GM19238 (cell line): Measurements from ENCODE around the gene TAF4.
"Not testable (repeated sequence)": the region's sequence is repeated elsewhere in the genome, so short reads cannot be mapped to it uniquely, and the experiment has no call there.

Source experiments
- DNase-seq: peaks from one replicate; pipeline ENCODE4 v3.0.0; 2011; ENCODE audit warnings: low spot score; ENCODE audit not compliant: insufficient read length

The TAF4 gene

DNA sequence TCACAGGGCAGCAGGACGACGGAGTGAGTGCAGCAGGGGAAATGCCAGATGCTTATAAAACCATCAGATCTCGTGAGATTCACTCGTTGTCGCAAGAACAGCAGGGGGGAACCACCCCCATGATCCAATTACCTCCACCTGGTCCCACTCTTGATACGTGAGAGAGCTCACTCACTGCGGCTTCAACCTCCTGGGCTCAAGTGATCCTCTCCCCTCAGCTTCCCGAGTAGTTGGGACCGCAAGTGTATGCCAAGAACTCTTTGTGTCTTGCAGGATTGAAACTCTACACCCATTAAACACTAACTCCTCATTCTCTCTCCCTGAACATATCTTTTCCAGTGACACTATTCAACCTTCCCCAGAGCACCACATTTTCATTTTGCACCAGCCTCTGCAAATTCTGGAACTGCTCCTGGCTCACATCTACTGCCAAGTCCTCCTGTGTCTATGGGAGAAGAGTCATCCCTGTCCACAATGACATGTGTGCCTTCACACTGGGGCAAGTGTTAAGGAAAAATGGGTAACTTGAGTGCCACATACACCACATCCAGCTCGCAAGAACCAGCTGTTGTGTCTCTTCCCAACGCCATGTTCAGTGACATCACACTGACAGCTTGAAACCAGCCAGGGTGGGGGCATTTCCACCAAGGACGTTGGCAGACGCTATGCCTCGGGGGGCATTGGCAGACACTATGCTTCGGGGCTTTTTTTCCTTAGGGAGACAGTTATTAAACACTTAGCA, 14.7 kb upstream of the TAF4 start:
- DNase-seq = no peak

DNA sequence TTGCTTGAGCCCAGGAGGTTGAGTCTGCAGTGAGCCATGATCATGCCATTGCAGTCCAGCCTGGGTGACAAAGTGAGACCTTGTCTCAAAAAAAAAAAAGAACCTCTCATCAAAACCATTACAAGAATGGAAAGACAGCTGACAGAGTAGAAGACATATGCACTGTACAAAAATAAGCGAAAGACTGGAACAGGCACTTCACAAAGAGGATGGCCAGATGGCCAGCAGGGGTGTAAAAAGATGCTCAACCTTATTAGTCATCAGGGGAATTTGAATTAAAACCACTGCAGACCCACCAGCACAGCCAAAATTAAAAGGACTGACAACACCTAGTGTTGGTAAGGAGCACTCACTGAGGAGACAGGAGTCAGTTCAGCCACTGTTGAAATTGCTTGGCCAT, 13.5 kb upstream of the TAF4 start:
- DNase-seq = no peak

DNA sequence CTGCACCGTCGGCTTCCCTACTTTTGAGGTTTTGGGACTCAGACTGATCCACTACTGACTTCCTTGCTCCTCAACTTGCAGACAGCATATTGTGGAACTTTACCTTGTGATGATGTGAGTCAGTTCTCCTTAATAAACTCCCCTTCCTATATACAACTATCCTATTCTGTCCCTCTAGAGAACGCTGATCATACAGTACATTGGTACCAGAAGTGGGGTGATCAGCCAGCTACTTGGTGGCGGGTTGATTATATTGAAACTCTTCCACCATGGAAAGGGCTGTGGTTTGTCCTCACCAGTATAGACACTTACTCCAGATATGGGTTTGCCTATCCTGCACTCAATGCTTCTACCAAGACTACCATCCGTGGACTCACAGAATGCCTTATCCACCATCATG, 7.6 kb upstream of the TAF4 start:
- no peak for DNase-seq

DNA sequence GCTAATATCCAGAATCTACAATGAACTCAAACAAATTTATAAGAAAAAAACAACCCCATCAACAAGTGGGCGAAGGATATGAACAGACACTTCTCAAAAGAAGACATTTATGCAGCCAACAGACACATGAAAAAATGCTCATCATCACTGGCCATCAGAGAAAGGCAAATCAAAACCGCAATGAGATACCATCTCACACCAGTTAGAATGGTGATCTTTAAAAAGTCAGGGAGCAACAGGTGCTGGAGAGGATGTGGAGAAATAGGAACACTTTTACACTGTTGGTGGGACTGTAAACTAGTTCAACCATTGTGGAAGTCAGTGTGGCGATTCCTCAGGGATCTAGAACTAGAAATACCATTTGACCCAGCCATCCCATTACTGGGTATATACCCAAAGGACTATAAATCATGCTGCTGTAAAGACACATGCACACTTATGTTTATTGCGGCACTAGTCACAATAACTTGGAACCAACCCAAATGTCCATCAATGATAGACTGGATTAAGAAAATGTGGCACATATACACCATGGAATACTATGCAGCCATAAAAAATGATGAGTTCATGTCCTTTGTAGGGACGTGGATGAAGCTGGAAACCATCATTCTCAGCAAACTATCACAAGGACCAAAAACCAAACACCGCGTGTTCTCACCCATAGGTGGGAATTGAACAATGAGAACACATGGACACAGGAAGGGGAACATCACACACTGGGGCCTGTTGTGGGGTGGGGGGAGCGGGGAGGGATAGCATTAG, 6.2 kb upstream of the TAF4 start:
- DNase-seq = not testable (repeated sequence)

DNA sequence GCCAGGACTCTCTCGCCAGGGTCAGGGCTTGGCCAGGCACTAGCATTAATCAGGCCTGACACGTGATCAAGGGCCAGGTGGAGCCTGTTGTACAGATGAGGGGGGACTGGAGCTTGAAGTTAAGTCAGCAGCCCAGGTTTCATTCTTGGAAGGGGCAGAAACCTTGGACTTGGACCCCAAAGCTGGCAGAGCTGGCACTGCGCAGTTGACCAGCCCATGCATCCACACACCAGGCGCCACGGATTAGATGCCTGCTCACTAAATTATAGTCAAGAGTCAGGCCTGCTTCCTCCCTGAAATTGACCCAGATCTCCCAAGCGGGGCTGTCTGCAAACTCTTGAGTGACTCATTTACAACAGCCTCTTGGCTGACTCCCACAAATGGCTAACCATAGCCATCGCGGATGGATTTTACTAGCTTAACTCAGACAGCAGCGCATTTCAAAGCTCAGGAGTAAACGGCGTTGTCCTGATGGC, 4.1 kb upstream of the TAF4 start:
- no peak for DNase-seq

DNA sequence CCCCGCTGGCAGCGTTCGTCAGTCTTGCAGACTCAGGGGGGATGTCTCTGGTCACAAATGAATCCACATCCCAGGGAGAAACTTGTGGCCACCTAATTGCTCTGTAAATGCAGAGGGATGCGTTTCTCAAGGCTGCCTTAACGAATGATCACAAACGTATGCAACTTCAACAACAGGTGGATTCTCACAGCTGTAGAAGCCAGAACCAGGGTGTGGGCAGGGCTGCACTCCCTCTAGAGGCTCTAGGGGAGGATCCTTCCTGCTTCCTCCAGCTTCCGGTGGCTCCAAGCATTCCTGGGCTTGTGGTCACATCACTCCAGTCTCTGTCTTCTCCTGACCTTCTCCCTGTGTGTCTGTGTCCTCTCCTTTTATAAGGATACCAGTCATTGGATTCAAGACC, 3.3 kb upstream of the TAF4 start:
- DNase-seq = no peak

DNA sequence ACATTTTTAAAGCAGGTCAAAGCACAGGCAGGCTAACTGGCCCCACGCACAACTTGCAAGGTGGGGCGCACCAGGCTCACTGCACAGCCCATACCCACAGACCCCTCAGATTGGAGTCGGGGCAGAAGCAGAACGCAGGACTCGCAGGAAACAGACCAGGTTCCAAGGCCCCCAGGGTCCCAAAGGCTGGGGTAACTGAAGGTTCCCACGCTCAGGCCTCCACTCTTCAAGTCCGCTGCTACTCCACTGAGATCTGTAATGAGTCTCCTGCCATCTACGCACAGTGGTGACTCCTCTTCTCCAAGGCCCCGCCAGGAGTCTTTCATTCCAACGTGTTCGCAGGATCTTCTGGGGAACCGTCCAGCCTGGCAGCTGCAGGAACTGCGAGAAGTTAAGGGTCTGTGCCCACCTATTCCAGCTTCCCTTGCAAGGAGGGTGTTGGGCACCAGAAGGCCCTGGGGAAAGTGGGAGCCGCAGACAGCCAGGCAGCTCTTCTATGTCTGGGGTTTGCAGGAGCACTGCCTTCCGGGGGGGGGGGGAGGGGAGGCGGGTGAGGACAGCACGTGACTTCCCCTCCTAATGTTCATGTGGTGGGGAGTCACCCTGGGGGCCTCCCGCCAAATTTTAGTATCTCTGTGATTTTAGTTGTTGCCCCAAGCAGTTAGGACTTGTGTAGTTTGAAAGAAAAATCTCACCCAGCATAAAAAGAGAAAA, 2.0 kb upstream of the TAF4 start:
- no peak for DNase-seq

DNA sequence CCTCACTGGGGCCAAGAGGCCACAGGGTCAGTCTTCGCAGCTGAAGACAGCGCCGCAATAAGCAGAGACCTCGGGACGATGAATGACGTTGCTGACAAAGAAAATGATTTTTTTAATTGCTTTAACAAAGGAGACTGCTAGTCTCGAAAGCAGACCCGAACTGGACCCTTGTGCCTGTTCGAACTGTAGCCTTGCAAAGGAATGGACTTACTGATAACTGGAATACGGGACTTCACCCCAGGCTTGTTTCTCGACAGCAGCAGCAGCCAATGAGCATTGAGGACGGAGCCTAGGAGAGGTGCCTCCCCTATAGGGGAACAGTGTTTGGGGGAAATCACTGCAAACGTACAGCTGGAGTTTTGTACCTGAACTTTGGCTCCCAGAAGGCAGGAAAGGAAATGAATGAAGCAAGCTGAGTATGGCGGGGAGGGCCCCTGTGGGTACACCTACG, 1.3 kb upstream of the TAF4 start:
- DNase-seq = peak; percentile 46

DNA sequence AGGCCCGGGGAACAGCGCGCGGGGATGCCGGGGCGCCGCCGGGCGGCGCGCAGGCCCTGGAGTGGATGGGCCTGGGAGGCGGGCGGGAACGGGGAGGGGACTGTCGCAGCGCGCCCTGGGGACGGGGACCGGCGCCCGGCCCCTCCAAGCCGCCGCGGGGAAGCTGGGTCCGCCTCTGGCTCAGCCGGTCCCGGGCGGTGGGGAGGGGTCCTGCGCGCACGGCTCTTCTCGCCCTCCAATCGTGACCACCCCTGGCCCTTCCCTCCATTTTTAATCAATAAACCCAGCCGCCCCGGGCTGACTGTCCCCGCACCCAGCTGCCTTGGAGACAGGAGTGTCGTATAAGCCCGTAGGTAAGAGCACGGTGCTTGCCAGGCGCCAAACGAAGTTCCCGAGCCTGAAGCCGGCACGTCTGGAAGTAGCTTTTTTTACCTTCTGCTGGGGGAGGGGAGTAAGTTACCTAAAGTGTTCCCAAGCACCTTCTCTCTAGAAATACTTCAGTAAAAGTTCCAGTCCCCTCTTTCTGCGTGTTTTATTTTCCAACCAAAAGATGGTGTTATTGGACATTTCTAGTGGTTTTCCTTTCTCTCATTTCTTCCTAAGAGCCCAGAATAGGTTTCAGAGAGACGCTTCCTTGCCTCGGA, 780 bp upstream of the TAF4 start:
- DNase-seq = peak; percentile 66

DNA sequence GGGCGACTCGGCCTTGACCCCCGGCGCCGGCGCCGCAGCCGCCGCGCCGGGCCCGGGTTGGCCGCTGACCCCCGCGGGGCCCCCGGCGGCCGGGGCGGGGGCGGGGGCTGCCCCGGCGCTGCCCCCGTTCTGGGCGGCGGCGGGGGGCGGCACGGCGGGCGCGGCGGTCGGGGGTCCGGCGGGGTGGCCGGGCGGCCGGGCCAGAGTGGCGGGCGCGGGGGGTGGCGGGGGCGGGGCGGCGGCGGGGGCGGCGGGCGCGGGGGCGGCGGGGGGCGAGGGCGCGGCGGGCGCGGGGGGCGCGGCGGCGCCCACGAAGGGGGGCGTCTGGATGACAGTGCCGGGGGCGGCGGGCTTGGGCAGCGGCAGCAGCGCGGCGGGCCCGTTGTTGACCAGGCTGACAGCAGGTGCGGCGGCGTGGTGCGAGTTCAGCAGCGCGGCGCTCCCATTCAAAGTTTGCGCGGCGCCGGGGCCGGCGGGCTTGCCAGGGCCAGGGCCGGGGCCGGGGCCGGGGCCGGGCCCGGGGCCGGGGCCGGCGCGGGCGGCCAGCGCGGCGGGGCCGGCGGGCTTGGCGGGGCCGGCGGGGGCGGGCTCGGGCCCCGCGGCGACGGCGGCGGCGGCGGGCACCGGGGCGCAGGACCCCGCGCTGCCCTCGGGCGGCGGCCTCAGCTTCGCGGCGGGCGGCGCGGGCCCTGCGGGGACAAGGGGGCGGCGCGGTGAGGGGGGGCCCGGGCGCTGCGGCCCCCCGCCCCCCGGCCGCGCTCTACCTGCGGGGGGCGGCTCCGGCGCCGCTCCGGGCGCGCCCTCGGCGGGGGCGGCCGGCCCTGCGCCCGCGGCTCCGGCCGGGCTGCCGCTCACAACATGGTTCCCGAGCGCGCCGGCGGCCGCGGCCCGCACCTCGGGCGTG, 659 bp downstream of the TAF4 start:
- DNase-seq = peak; percentile 35

DNA sequence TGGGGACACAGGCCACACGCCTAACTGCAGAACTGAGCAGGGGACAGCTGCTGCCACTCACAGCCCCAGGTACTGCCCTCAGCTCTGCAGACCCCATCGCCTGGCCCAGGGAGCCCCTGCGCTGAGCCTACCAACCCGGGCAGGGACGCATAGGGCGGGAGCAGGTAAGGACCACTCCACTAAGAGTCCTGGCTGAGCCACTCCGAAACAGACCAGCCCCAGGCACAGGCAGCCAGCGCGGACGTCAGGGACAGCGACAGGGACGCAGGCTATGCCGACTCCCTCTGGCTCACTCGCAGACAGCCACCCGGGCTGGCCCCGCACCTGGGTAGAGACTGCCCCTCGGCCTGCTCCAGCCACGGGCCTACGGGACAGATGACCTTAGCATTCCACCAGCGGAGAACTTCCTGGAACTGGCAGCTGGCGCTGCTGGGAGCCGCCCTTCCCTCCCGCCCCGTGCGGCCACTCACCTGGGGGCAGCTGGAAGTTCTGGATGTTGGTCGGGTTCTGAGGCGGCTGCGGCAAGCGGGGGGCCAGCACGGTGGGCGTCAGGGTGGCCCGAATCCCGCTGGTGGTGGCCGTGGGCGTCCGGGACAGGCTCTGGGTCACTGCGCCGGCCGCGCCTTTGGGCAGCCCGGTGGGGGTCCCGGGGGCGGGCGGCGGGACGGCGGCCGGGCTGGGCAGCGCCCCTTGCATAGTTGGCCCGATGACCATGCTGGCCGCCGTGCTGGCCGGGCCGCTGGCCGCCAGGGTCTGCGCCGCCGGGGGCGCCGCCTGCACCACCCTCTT, 1.5 kb downstream of the TAF4 start:
- DNase-seq = no peak

DNA sequence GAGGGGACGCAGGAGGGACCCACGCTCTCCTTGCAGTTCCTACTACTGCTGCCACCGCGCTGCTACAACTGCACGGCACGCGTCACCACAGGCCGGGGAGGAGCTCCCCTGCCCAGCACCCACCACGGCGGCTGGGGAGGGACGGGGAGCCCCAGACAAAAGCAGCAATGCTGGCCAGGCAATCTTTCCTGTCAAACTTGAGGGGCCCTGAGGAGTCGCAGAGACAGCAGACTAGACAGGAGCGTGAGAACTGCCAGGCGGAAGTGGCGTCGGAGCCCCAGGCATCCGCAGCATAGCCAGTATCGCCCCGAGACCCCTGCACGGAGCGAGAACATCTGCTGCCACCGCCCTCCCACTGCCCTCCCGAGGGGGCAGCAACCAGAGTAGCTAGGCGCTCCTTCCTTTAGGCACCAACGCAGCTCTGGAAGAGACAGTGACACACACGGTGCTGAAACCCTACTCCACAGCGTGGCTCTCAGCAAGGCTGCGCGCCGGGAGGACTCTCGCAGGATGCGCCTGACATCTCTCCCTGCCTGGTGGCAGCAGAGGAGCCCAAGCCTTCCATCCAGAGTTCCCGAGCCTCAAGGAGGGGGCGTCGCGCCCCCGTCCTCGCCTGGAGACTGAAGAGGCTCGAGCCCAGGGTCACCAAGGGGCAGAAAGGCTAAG, 2.2 kb downstream of the TAF4 start:
- DNase-seq = no peak

DNA sequence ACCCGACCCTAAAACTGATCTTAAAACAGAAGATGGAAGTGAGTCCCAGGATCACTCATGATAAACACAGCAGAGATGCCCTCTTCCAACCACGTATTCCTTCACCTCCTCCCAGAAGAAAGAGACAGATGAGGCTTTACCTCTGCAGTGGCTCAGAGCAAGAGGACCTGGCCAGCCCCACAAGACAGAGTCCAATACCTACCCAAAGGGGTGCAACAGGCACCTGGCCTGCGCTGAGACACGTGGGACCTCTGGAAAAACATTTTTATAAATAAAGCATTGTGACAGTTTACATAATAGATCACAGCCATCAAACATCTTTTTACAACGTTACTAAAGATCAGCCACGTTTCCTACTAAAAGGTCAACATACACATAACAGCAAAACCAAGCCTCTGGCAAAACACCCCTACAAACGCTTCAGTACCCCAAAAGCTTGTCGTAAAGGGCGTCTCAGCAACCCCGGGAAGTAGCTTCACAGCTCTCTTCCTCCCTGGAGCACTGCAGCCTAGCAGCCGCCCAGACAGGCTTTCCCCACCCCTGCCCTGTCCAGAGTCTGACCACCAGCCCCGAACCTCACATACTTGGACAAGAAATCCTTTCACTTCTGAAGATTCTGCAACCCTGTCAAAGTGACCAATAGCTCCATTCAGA, 2.9 kb downstream of the TAF4 start:
- no peak for DNase-seq

DNA sequence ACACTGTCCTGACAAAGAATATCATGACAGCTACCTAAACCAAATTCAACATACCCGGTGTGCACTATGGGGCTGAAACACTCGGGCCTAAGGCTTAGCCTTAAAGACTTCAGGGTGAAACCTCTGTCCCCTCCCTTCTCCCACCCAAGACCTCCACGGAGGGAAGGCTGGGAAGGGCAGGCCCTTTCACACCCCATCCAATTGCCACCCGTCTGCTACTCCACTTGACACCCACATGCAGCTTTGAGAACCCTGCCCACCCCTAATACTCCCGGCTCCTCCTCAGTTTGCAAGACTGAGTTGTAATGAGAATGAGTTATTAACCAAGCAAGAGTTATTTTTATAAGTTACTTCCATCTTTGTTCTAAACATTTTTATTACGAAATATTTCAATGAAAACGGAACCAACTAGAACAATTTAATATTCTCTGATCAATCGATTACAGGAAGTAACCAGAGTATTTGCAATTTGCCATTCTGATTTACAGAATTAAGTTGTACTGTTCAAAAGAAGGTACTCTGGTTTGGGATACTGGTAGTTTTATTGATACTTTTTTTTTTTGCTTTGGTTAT, 3.7 kb downstream of the TAF4 start:
- no peak for DNase-seq

DNA sequence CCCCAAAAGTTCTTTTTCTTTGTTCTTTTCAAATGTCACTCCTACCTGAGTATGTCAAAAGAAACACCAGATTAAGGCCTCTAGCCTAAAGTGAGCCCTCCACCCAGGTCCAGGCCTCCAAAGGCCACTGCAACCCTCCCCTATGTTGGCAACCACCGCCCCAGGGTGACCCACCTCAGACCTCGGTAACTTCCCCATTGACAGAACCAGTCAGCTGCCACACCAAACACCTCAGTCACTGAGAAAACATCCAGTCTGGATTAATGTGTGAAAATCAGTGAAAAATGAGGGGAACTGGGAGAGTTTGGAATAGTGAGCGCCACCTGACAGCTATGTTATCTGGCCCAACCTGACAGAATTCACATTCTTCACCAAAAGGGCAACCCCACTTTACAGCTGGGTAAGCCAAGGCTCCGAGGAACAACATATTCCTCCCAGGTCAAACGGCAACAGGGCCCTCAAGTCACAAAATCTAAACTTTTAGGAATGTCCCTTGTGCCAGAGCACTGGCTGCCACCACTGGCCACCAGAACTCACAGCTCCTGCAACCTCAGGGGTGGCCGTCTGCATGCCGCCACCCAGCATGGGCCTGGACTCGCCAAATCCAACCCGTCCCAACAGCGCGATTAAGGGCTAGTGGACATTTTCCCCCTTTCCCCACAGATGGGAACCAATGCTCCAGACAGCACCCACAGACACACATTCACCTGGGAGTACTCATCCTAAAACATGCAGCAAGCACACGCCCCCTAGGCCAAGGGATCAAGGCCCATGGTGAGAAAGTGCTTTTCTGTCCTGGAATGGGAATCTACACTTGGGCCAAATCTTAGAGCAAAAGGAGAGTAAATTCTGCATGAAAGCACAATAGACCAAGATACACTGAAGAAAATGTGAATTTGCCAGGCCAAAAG, 4.8 kb downstream of the TAF4 start:
- DNase-seq = no peak

DNA sequence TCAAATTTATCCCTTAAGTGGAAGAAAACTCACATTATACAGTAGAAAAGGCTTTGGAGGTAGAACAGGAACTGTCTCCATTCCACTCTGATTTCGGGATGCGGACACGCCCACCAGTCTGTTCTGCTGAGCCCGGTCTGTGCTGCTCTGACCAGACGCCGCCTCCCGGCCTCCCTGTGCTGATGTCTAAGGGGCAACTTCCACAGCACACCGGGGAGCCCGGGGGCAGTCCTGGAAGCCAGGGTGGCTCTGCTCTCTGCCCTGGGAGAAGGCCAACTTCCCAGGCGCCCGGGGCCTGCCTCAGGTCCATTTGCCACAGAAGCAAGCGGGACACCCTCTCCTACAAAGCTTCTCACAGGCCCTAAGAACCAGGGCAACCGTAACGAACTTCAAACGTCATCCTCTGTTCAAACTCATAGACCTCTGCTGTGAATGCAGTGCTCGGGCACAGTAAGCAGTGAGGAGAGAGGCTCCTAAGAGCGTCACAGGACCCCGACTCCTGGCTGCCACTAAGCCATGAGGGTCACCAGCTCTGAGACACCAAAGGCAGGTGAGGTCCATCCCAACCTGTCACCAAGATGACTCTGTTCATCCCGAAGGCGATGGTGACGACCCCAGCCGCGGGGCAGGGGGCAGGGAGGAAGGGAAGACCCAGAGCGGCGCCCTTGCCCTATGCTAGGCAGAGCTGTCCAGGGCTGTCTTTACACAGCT, 5.6 kb downstream of the TAF4 start:
- no peak for DNase-seq

DNA sequence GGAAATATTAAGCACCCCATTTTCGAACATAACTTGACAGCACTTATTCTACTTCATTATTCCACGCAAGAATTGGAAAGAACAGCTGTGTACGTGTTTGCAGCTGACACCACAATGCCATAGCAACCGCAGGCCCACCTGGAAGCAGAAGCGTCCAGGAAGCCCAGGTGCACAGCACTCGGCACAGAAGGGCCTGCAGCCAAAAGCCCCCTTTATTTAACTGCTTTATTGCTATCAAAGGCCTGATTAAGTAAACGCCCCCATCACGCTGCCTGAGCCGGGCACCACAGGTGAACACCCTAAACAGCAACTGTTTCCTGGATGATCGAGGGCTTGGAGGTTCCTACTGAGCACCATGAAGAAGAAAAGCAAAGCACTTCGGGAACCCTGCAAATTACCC, 6.3 kb downstream of the TAF4 start:
- no peak for DNase-seq
